ENCODE measurements around the gene DIABLO. TPM values are rescaled to one million over a fixed set of nuclear protein-coding genes. Genes with fewer than 3 reads are reported as not detected.

The DIABLO gene
- polyA plus RNA-seq, 1 of the 3 experiments (the other 2 are of a cell fraction) = 78.9 TPM

GRCh38 chr12:122161682-122162081 is 64.2 kb downstream of the DIABLO start:
- Histone ChIP-seq H2AFZ (ENCODE audit: low read depth) (no peak overlapping the region), H3K4me2 (no peak overlapping the region), H3K36me3 (replicated peaks in 1 of 2; ENCODE audit: control insufficient read depth in 1 of 2, insufficient read depth in 2 of 2, low read length in 1 of 2) (no peaks in the 10 kb centered on the region), H3K9me3 (no peaks in the 10 kb centered on the region), H3K27me3 (ENCODE audit: insufficient read depth) (no peaks in the 10 kb centered on the region), H3K79me2 (ENCODE audit: insufficient read depth) (no peaks in the 10 kb centered on the region), H3K4me3 (ENCODE audit: low read depth in 2 of 2, low read length in 1 of 2) (no peak overlapping the region), H3K9me2 (no peaks in the 10 kb centered on the region), H3K9ac (no peak overlapping the region), H3F3A (replicated peaks; ENCODE audit: insufficient read depth) (no peaks in the 10 kb centered on the region), H4K20me1 (ENCODE audit: insufficient read depth) (no peaks in the 10 kb centered on the region), H3K27ac (ENCODE audit: low read depth in 2 of 2, low read length in 1 of 2) (no peak overlapping the region), H3K4me1 (ENCODE audit: control insufficient read depth in 1 of 2, insufficient read depth in 2 of 2, low read depth in 1 of 2, low read length in 1 of 2) (no peaks in the 10 kb centered on the region; a peak in 1 of 4 replicates)
- ChIA-PET POLR2A (no interaction called here), CTCF (interaction anchor here (0.9 kb wide), 1 partner anchor 12 kb away, joined by 3 read pairs; no protein-coding TSS in a partner anchor)
- no peak for TF ChIP-seq FOXM1 (IDR thresholded peaks at IDR 0.05; ENCODE audit: low read depth)
- no peak for TF ChIP-seq EP300 (IDR thresholded peaks at IDR 0.05; ENCODE audit: borderline replicate concordance in 1 of 2, low read depth in 1 of 2, low read length in 1 of 2)
- no peak for TF ChIP-seq TEAD4 (IDR thresholded peaks at IDR 0.05; ENCODE audit: borderline replicate concordance, insufficient read depth)
- TF ChIP-seq PBX3 (IDR thresholded peaks at IDR 0.05) = no peak
- TF ChIP-seq, protein P1, sequence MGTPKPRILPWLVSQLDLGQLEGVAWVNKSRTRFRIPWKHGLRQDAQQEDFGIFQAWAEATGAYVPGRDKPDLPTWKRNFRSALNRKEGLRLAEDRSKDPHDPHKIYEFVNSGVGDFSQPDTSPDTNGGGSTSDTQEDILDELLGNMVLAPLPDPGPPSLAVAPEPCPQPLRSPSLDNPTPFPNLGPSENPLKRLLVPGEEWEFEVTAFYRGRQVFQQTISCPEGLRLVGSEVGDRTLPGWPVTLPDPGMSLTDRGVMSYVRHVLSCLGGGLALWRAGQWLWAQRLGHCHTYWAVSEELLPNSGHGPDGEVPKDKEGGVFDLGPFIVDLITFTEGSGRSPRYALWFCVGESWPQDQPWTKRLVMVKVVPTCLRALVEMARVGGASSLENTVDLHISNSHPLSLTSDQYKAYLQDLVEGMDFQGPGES (IDR thresholded peaks at IDR 0.05; ENCODE audit: low read depth, low read length) = no peak
- no peak for TF ChIP-seq CHD2 (IDR thresholded peaks at IDR 0.05; ENCODE audit: low read length, partially characterized antibody)
- TF ChIP-seq MXI1 (IDR thresholded peaks at IDR 0.05; ENCODE audit: low read depth, low read length) = no peak
- no peak for TF ChIP-seq FOSL2 (IDR thresholded peaks at IDR 0.05; ENCODE audit: borderline replicate concordance, low read depth)
- TF ChIP-seq REST (IDR thresholded peaks at IDR 0.05; ENCODE audit: low read depth, low read length) = no peak
- no peak for TF ChIP-seq YY1 (IDR thresholded peaks at IDR 0.05; ENCODE audit: low read depth)
- WGBS (ENCODE audit: low lambda C conversion rate) = 84% methylated on average over 8 of the region's 8 CpGs
- no peak for DNase-seq

GRCh38 chr12:122160761-122161160 is 65.1 kb downstream of the DIABLO start:
- H2AFZ ChIP-seq (ENCODE audit: low read depth) = no peak overlapping the region
- no peak overlapping the region for H3K9ac ChIP-seq
- H3K4me3 ChIP-seq (ENCODE audit: low read depth in 2 of 2, low read length in 1 of 2) = no peak overlapping the region
- H3K27me3 ChIP-seq (ENCODE audit: insufficient read depth) = no peaks in the 10 kb centered on the region
- H3F3A ChIP-seq (replicated peaks; ENCODE audit: insufficient read depth) = no peaks in the 10 kb centered on the region
- H4K20me1 ChIP-seq (ENCODE audit: insufficient read depth) = no peaks in the 10 kb centered on the region
- ChIA-PET POLR2A (no interaction called here), CTCF (no interaction called here)
- no peak for DNase-seq
- WGBS (ENCODE audit: low lambda C conversion rate) = 83% methylated on average over 11 of the region's 11 CpGs
- no peak overlapping the region for H3K27ac ChIP-seq (ENCODE audit: low read depth in 2 of 2, low read length in 1 of 2)
- H3K9me2 ChIP-seq = no peaks in the 10 kb centered on the region
- no peaks in the 10 kb centered on the region for H3K9me3 ChIP-seq
- H3K36me3 ChIP-seq (replicated peaks in 1 of 2; ENCODE audit: control insufficient read depth in 1 of 2, insufficient read depth in 2 of 2, low read length in 1 of 2) = no peaks in the 10 kb centered on the region
- no peak overlapping the region for H3K4me2 ChIP-seq
- H3K79me2 ChIP-seq (ENCODE audit: insufficient read depth) = no peaks in the 10 kb centered on the region
- no peaks in the 10 kb centered on the region; a peak in 1 of 4 replicates for H3K4me1 ChIP-seq (ENCODE audit: control insufficient read depth in 1 of 2, insufficient read depth in 2 of 2, low read depth in 1 of 2, low read length in 1 of 2)
- TF ChIP-seq, protein P1 (IDR thresholded peaks at IDR 0.05; ENCODE audit: low read depth, low read length) = no peak
- TF ChIP-seq TAF1 (IDR thresholded peaks at IDR 0.05; ENCODE audit: borderline replicate concordance, low read depth, low read length) (no peak), GABPA (IDR thresholded peaks at IDR 0.05; ENCODE audit: low read depth) (no peak), RFX5 (IDR thresholded peaks at IDR 0.05; ENCODE audit: low read length) (no peak), FOXJ3 (CRISPR knock-in tag; IDR thresholded peaks at IDR 0.05) (no peak), RCOR1 (IDR thresholded peaks at IDR 0.05; ENCODE audit: low read length) (no peak), MAX (IDR thresholded peaks at IDR 0.05; ENCODE audit: low read depth) (no peak), FOSL2 (IDR thresholded peaks at IDR 0.05; ENCODE audit: borderline replicate concordance, low read depth) (no peak), RXRA (IDR thresholded peaks at IDR 0.05; ENCODE audit: borderline replicate concordance, low read depth) (no peak), SIN3A (IDR thresholded peaks at IDR 0.05; ENCODE audit: borderline replicate concordance, low read depth, low read length) (no peak), CHD2 (IDR thresholded peaks at IDR 0.05; ENCODE audit: low read length, partially characterized antibody) (no peak), FOXM1 (IDR thresholded peaks at IDR 0.05; ENCODE audit: low read depth) (no peak), EZH2phosphoT487 (IDR thresholded peaks at IDR 0.05; ENCODE audit: borderline replicate concordance, low read depth) (no peak)
